Measurements from ENCODE around the gene SLC6A3. TPM values are rescaled to one million over a fixed set of nuclear protein-coding genes. Genes with fewer than 3 reads are reported as not detected.
"Not testable (repeated sequence)": the region's sequence is repeated elsewhere in the genome, so short reads cannot be mapped to it uniquely, and the experiment has no call there.

SLC6A3 gene
- total RNA-seq, 1 experiment from 2014 or later: not detected

GRCh38 chr5:1375871-1376810 is 69.1 kb downstream of the SLC6A3 start:
- ChIA-PET POLR2A (ENCODE audit: low non-redundant PET) (no interaction called here), CTCF (no interaction called here)
- no peak overlapping the region for H3K4me3 ChIP-seq (ENCODE audit: low read depth, low read length, poor library complexity, severe bottlenecking)
- no peak for DNase-seq (ENCODE audit: low spot score)
- H3K4me1 ChIP-seq (ENCODE audit: insufficient read depth, low read length, poor library complexity, severe bottlenecking): no peaks in the 10 kb centered on the region
- H3K9me3 ChIP-seq (ENCODE audit: low read depth, low read length, poor library complexity, severe bottlenecking): no peaks in the 10 kb centered on the region
- no peak overlapping the region for H3K27ac ChIP-seq (ENCODE audit: low read depth, low read length, poor library complexity, severe bottlenecking)
- no peaks in the 10 kb centered on the region for H3K36me3 ChIP-seq (ENCODE audit: insufficient read depth, low read length, poor library complexity, severe bottlenecking)
- no TSS peak for BruUV-seq (replicated peaks)
- intact Hi-C loops (cut with micrococcal nuclease; ENCODE audit: unreplicated experiment): no loop called here
- TF ChIP-seq EZH2 (IDR thresholded peaks at IDR 0.05; ENCODE audit: borderline replicate concordance, low read depth, low read length, poor library complexity, severe bottlenecking) (no peak), CTCF (conservative IDR thresholded peaks at IDR 0.05; ENCODE audit: low read depth, low read length) (no peak)
- peaks cover 47% of the 10 kb centered on the region for H3K27me3 ChIP-seq (replicated peaks; ENCODE audit: insufficient read depth, low read depth, low read length, poor library complexity)

- CTCF ChIA-PET: no interaction called here
- POLR2A ChIA-PET (ENCODE audit: low non-redundant PET): no interaction called here
- H3K27me3 ChIP-seq (replicated peaks; ENCODE audit: insufficient read depth, low read depth, low read length, poor library complexity): peaks cover 61% of the 10 kb centered on the region
These were observed 70.6 kb downstream of the SLC6A3 start for GRCh38 chr5:1374679-1375055.

GRCh38 chr5:1374030-1374678 is 71.1 kb downstream of the SLC6A3 start:
- no peak overlapping the region for H3K4me3 ChIP-seq (ENCODE audit: low read depth, low read length, poor library complexity, severe bottlenecking)
- POLR2A ChIA-PET (ENCODE audit: low non-redundant PET): no interaction called here
- no peak overlapping the region for H3K27ac ChIP-seq (ENCODE audit: low read depth, low read length, poor library complexity, severe bottlenecking)
- no peaks in the 10 kb centered on the region for H3K9me3 ChIP-seq (ENCODE audit: low read depth, low read length, poor library complexity, severe bottlenecking)
- H3K36me3 ChIP-seq (ENCODE audit: insufficient read depth, low read length, poor library complexity, severe bottlenecking): no peaks in the 10 kb centered on the region
- CTCF ChIA-PET: no interaction called here
- DNase-seq (ENCODE audit: low spot score): no peak
- H3K4me1 ChIP-seq (ENCODE audit: insufficient read depth, low read length, poor library complexity, severe bottlenecking): no peaks in the 10 kb centered on the region
- intact Hi-C loops (cut with micrococcal nuclease; ENCODE audit: unreplicated experiment): no loop called here
- peaks cover 66% of the 10 kb centered on the region for H3K27me3 ChIP-seq (replicated peaks; ENCODE audit: insufficient read depth, low read depth, low read length, poor library complexity)
- TF ChIP-seq EZH2 (IDR thresholded peaks at IDR 0.05; ENCODE audit: borderline replicate concordance, low read depth, low read length, poor library complexity, severe bottlenecking): no peak
- TF ChIP-seq CTCF (conservative IDR thresholded peaks at IDR 0.05; ENCODE audit: low read depth, low read length): no peak
- BruUV-seq (replicated peaks): no TSS peak

More at GRCh38 chr5:1374679-1375055, 70.6 kb downstream of the SLC6A3 start:
- DNase-seq (ENCODE audit: low spot score): peak; percentile 13
- TF ChIP-seq CTCF (conservative IDR thresholded peaks at IDR 0.05; ENCODE audit: low read depth, low read length) (no peak), EZH2 (IDR thresholded peaks at IDR 0.05; ENCODE audit: borderline replicate concordance, low read depth, low read length, poor library complexity, severe bottlenecking) (no peak)
- no peak overlapping the region for H3K27ac ChIP-seq (ENCODE audit: low read depth, low read length, poor library complexity, severe bottlenecking)
- H3K4me1 ChIP-seq (ENCODE audit: insufficient read depth, low read length, poor library complexity, severe bottlenecking): no peaks in the 10 kb centered on the region
- no peak overlapping the region for H3K4me3 ChIP-seq (ENCODE audit: low read depth, low read length, poor library complexity, severe bottlenecking)
- intact Hi-C loops (cut with micrococcal nuclease; ENCODE audit: unreplicated experiment): no loop called here
- H3K36me3 ChIP-seq (ENCODE audit: insufficient read depth, low read length, poor library complexity, severe bottlenecking): no peaks in the 10 kb centered on the region
- BruUV-seq (replicated peaks): no TSS peak
- H3K9me3 ChIP-seq (ENCODE audit: low read depth, low read length, poor library complexity, severe bottlenecking): no peaks in the 10 kb centered on the region

- peaks cover 83% of the 10 kb centered on the region for H3K27me3 ChIP-seq (replicated peaks; ENCODE audit: insufficient read depth, low read depth, low read length, poor library complexity)
- H3K4me1 ChIP-seq (ENCODE audit: insufficient read depth, low read length, poor library complexity, severe bottlenecking); POLR2A ChIA-PET (ENCODE audit: low non-redundant PET); CTCF ChIA-PET; H3K36me3 ChIP-seq (ENCODE audit: insufficient read depth, low read length, poor library complexity, severe bottlenecking); H3K9me3 ChIP-seq (ENCODE audit: low read depth, low read length, poor library complexity, severe bottlenecking); H3K4me3 ChIP-seq (ENCODE audit: low read depth, low read length, poor library complexity, severe bottlenecking); DNase-seq (ENCODE audit: low spot score); intact Hi-C loops (cut with micrococcal nuclease; ENCODE audit: unreplicated experiment); BruUV-seq (replicated peaks); H3K27ac ChIP-seq (ENCODE audit: low read depth, low read length, poor library complexity, severe bottlenecking): not testable (repeated sequence)
These were observed 73.3 kb downstream of the SLC6A3 start for GRCh38 chr5:1371972-1372342.
